Measurements from ENCODE around the gene PKNOX2.

The PKNOX2 gene

GRCh38 chr11:125164422-125165110 lies at the start of gene PKNOX2:
Gene PKNOX2 (plus strand): TSS chr11:125164751. CDS start chr11:125351306, 186,555 bp downstream.
- peak; percentile 96 for DNase-seq

DNA sequence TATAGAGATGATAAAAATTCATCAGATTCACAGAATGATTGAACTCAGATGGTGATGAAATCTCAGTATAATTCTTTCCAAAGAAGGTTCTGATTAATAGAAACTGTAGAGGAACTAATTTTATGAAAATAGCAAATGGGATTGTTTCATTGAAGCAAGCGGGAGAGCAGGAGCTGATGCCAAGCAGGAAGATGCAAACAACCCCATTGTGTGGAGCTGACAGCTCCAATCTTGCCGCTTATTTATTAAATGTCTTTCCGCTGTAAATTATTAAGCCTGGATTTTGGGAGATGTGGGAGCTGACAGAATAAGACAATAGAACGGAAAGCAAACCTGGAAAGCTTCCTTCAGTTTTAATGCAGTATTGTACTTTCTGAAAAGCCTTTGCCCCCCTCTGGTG lies 47.1 kb upstream of the PKNOX2 start:
- no peak for DNase-seq

DNA sequence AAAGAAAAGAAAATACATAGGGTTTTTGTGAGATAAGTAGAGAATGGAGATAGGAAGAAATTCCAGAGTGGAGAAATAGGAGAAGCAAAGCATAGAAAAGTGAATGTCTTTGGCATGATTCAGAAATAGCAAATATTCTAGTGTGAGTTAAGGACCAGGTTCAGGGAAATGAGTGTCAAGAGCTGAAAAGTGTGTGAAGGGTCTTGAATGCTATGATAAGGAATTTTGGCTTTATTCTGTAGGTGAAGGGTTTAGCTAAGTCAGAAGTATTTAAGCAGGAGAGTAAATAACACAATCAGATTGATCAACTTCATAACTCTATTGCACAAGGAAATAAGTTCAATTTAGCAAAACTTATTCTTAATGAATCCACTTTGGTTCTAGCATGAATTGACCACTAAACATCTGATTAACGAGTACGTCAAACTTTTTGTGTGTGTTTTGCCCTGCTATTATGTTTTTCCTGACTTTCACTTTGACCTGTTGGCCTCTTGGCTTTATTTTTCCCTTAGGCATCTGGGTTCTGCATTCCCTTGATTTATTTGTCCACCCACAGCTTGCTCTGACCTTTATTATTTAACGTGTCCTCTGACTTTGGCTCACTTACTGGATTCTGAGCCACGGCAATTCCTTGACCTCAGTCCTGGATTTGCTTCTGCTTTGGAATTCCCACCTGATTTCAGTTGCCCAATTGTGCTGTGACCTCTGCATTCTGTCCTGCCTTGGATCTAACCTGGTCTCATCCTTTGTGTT lies 41.2 kb upstream of the PKNOX2 start:
- DNase-seq = no peak

DNA sequence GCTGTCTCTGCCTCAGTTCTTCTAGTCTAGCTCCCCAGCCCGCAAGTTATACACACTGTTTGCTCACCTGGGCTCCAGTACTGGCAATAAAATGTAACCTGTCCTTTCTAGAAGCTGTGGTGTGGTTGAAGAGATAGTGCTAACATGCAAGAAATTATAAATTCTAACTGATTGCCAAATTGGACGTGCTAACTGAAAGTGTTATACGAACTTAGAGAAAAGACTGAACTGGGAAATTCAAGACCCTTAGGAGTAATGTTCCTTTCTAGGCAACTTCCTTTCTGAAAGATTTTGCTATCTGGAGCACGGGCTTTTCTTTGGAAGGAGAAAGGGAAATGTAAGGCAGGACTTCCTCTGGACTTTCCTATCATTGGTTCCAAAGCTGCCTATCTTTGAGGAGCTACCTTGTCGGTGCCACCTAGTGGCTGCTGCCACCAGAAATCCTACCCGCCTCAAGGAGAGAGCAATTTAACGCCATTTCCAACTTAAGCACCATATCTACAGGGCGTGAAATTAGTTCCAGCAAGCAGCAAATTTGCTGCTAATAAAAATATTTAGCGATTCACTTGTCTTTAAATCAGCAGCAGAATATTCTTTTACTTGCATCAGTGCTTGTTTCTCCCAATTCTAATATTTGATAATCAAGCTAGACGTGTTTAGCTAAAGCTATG lies 40.5 kb upstream of the PKNOX2 start:
- DNase-seq = peak; percentile 37

- no peak for DNase-seq
Observed at GRCh38 chr11:125124618-125124992, 39.9 kb upstream of the PKNOX2 start.

DNA sequence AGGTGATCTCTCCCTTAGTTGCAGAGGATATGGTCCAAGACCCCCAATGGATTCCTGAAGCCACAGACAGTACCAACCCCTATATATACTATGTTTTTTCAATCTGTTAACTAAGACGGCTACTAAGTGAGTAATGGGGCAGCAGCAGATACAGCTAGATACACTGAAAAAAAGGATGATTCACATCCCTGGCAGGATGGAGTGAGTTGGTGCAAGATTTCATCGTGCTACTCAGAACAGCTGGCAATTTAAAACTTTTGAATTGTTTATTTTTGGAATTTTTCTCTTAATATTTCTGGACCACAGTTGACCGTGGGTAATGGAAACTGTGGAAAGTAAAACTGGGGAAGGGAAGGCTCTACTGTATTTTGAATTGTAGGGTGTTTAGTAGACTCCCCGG lies 36.1 kb upstream of the PKNOX2 start:
- no peak for DNase-seq

DNA sequence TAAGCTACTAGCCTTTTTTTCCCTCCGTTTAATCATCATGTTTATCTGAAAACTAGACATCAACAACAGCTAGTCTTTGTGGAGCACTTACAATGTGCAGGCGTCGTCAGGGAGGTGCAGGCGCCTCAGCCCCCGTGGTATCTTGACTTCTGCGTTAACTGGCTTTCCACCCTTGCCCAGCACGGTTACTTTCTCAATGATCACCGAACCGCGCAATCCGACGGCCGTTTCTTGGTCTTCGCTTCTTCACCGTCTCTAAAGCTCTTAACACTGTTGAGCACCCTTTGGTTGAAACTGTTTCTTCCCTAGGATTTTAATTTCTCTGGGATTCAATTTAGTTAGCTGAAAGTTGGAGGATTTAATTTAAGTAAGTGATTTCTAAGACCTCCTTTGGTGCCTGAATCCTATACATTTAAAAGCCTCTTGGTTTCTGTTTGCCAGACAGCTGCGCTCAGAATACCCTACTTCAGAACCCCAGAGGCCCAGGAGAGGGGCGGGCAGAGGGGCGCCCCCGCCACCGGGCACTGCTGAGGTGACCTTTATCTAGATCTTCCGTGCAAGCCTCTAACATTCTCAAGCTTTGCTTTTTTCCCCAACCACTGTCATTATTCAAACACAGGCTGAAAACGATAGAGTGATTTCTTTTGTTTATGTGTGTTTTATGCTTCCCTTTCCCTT lies 35.1 kb upstream of the PKNOX2 start:
- DNase-seq = no peak

DNA sequence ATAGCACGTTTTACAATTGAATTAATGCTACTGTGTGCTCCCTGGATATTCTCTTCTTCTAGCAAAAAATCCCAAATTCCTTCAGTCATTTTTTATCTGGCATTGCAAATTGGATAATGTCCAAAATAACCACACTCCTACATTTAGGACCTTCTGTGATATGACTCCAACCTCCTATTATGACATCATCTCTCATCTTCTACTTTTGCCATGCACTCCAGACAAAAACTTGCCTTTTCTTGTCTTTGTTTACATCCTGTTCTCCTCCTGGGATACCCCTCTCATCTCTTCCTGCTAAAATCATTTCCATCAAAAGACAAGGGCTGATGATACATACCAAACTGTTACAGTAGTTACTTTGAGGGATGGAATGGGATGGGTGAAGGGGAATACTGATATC lies 32.5 kb upstream of the PKNOX2 start:
- DNase-seq = no peak

DNA sequence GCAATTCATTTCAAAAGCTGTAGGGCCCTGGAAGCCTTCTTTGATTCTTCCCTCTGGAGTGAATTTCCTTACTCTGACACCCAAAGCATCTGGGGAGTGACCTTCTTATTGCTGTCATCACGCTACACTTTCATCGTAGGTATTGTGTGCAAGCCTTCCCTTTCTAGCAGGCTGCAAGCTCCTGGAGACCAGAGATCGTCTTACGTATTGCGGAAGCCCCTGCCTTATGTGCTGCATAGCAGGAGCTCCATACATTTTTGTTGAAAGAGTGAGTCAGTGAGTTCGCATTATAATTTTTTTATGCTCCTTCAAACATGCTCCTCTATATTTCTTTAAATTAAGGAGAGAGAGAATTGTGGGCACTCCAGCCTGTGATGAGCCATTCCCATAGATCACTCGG lies 32.0 kb upstream of the PKNOX2 start:
- no peak for DNase-seq

- no peak for DNase-seq
Observed at GRCh38 chr11:125136001-125136400, 28.6 kb upstream of the PKNOX2 start.

GRCh38 chr11:125138966-125139365 lies 25.6 kb upstream of the PKNOX2 start:
- no peak for DNase-seq

GRCh38 chr11:125139778-125140177 lies 24.8 kb upstream of the PKNOX2 start:
- no peak for DNase-seq

- DNase-seq = no peak
Observed at GRCh38 chr11:125140233-125140632, 24.3 kb upstream of the PKNOX2 start.

GRCh38 chr11:125141178-125141577 lies 23.4 kb upstream of the PKNOX2 start:
- DNase-seq = no peak

GRCh38 chr11:125141686-125142535 lies 22.6 kb upstream of the PKNOX2 start:
- peak; percentile 41 for DNase-seq

DNA sequence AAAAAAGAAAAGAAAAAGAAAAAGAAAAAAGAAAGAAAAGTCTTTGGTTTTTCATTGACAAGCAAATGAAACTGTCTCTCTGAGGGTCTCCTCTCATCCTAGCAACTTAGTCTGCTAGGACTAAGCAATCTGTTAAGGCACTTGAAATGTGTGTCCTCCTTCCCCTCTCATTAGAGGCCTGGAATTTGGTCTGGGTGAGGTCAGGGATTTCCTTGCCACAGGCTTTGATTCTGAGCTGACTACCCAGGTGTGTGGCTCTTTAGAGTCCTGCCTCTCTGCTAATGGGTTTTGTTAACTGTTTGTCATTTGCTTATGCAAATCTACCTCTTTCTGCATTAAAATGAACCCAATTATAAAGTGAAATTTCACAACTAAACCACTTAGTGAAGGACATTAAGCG lies 18.3 kb upstream of the PKNOX2 start:
- DNase-seq = no peak

- DNase-seq = no peak
Observed at GRCh38 chr11:125147280-125147679, 17.3 kb upstream of the PKNOX2 start.

GRCh38 chr11:125148011-125148410 lies 16.5 kb upstream of the PKNOX2 start:
- DNase-seq = no peak

- no peak for DNase-seq
Observed at GRCh38 chr11:125148743-125149142, 15.8 kb upstream of the PKNOX2 start.

GRCh38 chr11:125153837-125154236 lies 10.7 kb upstream of the PKNOX2 start:
- no peak for DNase-seq

- DNase-seq = no peak
Observed at GRCh38 chr11:125154378-125155099, 10.0 kb upstream of the PKNOX2 start.

GRCh38 chr11:125155100-125155444 lies 9.5 kb upstream of the PKNOX2 start:
- DNase-seq = no peak
